IMR-90 (cell line): ENCODE data around the gene NTM. TPM values are rescaled to one million over a fixed set of nuclear protein-coding genes. Genes with fewer than 3 reads are reported as not detected.

Source experiments
- ATAC-seq: fragments of 200-7000 bp; cut with Tn5 transposase; 2 replicates; pipeline ENCODE4 v1.9.1; 2020; ENCODE audit warnings: low read depth, mild to moderate bottlenecking, moderate library complexity
- BruUV-seq: library from RNA; stranded (reverse); fragments of 400-500 nt; replicated peaks from 2 replicates; lab custom pipeline; 2021; lab: Mats Ljungman, UMichigan
- CTCF ChIA-PET: fragments of 300-600 bp; formaldehyde crosslinking; extraction: SDS; loops from one replicate; lab custom pipeline; 2021; ENCODE audit warnings: antibody characterized with exemption; lab: Yijun Ruan, JAX
- POLR2A ChIA-PET: fragments of 300-600 bp; sonication (Branson Sonifier 250); formaldehyde crosslinking; loops from one replicate; lab custom pipeline; 2022; ENCODE audit warnings: antibody characterized with exemption; ENCODE audit not compliant: unreplicated experiment; lab: Charles Lee
- DNase-seq: peaks from one replicate; pipeline ENCODE4 v3.0.0; 2013
- H2AFZ ChIP-seq: replicated peaks from 2 replicates; pipeline ENCODE3; 2013; ENCODE audit warnings: low read length, mild to moderate bottlenecking; ENCODE audit not compliant: poor library complexity
- H2AK5ac ChIP-seq: 2 replicates; pipeline ENCODE4 v1.6.1; 2013; ENCODE audit warnings: low read depth, low read length, inconsistent platforms
- H2AK9ac ChIP-seq: replicated peaks from 2 replicates; pipeline ENCODE3; 2013; ENCODE audit warnings: mild to moderate bottlenecking, low read depth, low read length, moderate library complexity; ENCODE audit not compliant: poor library complexity
- H2BK120ac ChIP-seq: 2 replicates; pipeline ENCODE4 v1.6.1; 2013; ENCODE audit warnings: low read depth, low read length, inconsistent platforms
- H2BK15ac ChIP-seq: 3 replicates; pipeline ENCODE4 v1.6.1; 2013; ENCODE audit warnings: low read depth, low read length, inconsistent platforms
- H2BK20ac ChIP-seq: 2 replicates; pipeline ENCODE4 v1.6.1; 2013; ENCODE audit warnings: low read depth, mild to moderate bottlenecking, inconsistent platforms, low read length, moderate library complexity
- H2BK5ac ChIP-seq: 2 replicates; pipeline ENCODE4 v1.6.1; 2013; ENCODE audit warnings: mild to moderate bottlenecking, low read depth, low read length, inconsistent platforms; ENCODE audit not compliant: poor library complexity, severe bottlenecking
- H3K14ac ChIP-seq: replicated peaks from 2 replicates; pipeline ENCODE4 v1.6.1; 2013; ENCODE audit warnings: low read depth, low read length, inconsistent platforms
- H3K18ac ChIP-seq: 2 replicates; pipeline ENCODE4 v1.6.1; 2013; ENCODE audit warnings: low read depth, low read length, control low read depth
- H3K23ac ChIP-seq: 2 replicates; pipeline ENCODE4 v1.6.1; 2013; ENCODE audit warnings: low read depth, low read length, inconsistent platforms
- H3K27ac ChIP-seq: 2 replicates; pipeline ENCODE4 v1.5.1; 2013; ENCODE audit warnings: mild to moderate bottlenecking, control low read depth, low read length; ENCODE audit not compliant: insufficient read depth
- H3K27me3 ChIP-seq: 2 replicates; pipeline ENCODE4 v1.6.1; 2013; ENCODE audit warnings: low read length; ENCODE audit not compliant: control insufficient read depth, insufficient read depth
- H3K36me3 ChIP-seq: 2 replicates; pipeline ENCODE4 v1.6.1; 2013; ENCODE audit warnings: low read length, mixed read lengths; ENCODE audit not compliant: control insufficient read depth, insufficient read depth
- H3K4ac ChIP-seq: 2 replicates; pipeline ENCODE4 v1.6.1; 2013; ENCODE audit warnings: low read depth, low read length, inconsistent platforms
- H3K4me1 ChIP-seq: 2 replicates; pipeline ENCODE4 v1.6.1; 2013; ENCODE audit warnings: low read length, mixed read lengths; ENCODE audit not compliant: control insufficient read depth, insufficient read depth
- H3K4me2 ChIP-seq: 2 replicates; pipeline ENCODE4 v1.6.1; 2013; ENCODE audit warnings: low read depth, mild to moderate bottlenecking, control low read depth, low read length, moderate library complexity
- H3K4me3 ChIP-seq: 2 replicates; pipeline ENCODE4 v1.5.1; 2013; ENCODE audit warnings: low read depth, mild to moderate bottlenecking, control low read depth, low read length, moderate library complexity; ENCODE audit not compliant: insufficient read depth
- H3K56ac ChIP-seq: 2 replicates; pipeline ENCODE4 v1.6.1; 2013; ENCODE audit warnings: low read length, inconsistent platforms; ENCODE audit not compliant: insufficient read depth; ENCODE audit errors: extremely low read depth
- H3K79me1 ChIP-seq, 2 experiments: 2 replicates each; pipeline ENCODE4 v1.6.1; 2013; ENCODE audit warnings: low read length in 2 of 2, inconsistent platforms in 1 of 2, low read depth in 1 of 2
- H3K9ac ChIP-seq: 2 replicates; pipeline ENCODE4 v1.6.1; 2013; ENCODE audit warnings: low read depth, low read length, control low read depth
- H3K9me1 ChIP-seq: 2 replicates; pipeline ENCODE4 v1.6.1; 2013; ENCODE audit warnings: low read length, inconsistent platforms; ENCODE audit not compliant: insufficient read depth
- H3K9me3 ChIP-seq: 2 replicates; pipeline ENCODE4 v1.6.1; 2013; ENCODE audit warnings: low read length; ENCODE audit not compliant: control insufficient read depth, insufficient read depth
- H4K20me1 ChIP-seq: 2 replicates; pipeline ENCODE4 v1.6.1; 2013; ENCODE audit warnings: low read length, inconsistent platforms; ENCODE audit not compliant: insufficient read depth
- H4K5ac ChIP-seq: 2 replicates; pipeline ENCODE4 v1.6.1; 2013; ENCODE audit warnings: mild to moderate bottlenecking, low read depth, low read length, control low read depth
- H4K8ac ChIP-seq, 2 experiments: 2 replicates each; pipeline ENCODE4 v1.6.1; 2013; ENCODE audit warnings: low read depth in 2 of 2, low read length in 2 of 2, control low read depth in 1 of 2, inconsistent platforms in 1 of 2
- H4K91ac ChIP-seq: 2 replicates; pipeline ENCODE4 v1.6.1; 2013; ENCODE audit warnings: low read depth, low read length, inconsistent platforms; ENCODE audit not compliant: insufficient read depth
- BHLHE40 ChIP-seq: fragments of 150-350 bp; IDR thresholded peaks from 2 replicates; pipeline ENCODE4 v1.6.1; 2016; ENCODE audit warnings: mild to moderate bottlenecking, low read depth, low read length
- CEBPB ChIP-seq: IDR thresholded peaks from 2 replicates; pipeline ENCODE4 v1.6.1; 2012; ENCODE audit warnings: low read depth, low read length, improper control_type of control experiment
- CHD1 ChIP-seq: IDR thresholded peaks from 2 replicates; pipeline ENCODE4 v1.6.1; 2012; ENCODE audit warnings: low read depth, low read length, improper control_type of control experiment
- CTCF ChIP-seq: conservative IDR thresholded peaks from 2 replicates; pipeline ENCODE4 v1.5.1; 2012; ENCODE audit warnings: mild to moderate bottlenecking, low read depth, low read length, improper control_type of control experiment
- FOS ChIP-seq: fragments of 150-350 bp; IDR thresholded peaks from 2 replicates; pipeline ENCODE4 v1.6.1; 2016; ENCODE audit warnings: low read depth, low read length
- MAFK ChIP-seq: IDR thresholded peaks from 2 replicates; pipeline ENCODE4 v1.6.1; 2012; ENCODE audit warnings: low read depth, low read length, improper control_type of control experiment
- MAZ ChIP-seq: IDR thresholded peaks from 2 replicates; pipeline ENCODE4 v1.6.1; 2012; ENCODE audit warnings: low read depth, mild to moderate bottlenecking, low read length, improper control_type of control experiment, moderate library complexity, borderline replicate concordance
- NFE2L2 ChIP-seq: fragments of 150-350 bp; IDR thresholded peaks from 2 replicates; pipeline ENCODE4 v1.6.1; 2016; ENCODE audit warnings: low read depth, mild to moderate bottlenecking, low read length
- POLR2A ChIP-seq: IDR thresholded peaks from 2 replicates; pipeline ENCODE4 v1.6.1; 2012; ENCODE audit warnings: mild to moderate bottlenecking, low read depth, low read length
- RAD21 ChIP-seq: IDR thresholded peaks from 2 replicates; pipeline ENCODE4 v1.6.1; 2012; ENCODE audit warnings: low read length, improper control_type of control experiment
- RCOR1 ChIP-seq: IDR thresholded peaks from 2 replicates; pipeline ENCODE4 v1.6.1; 2012; ENCODE audit warnings: mild to moderate bottlenecking, low read length, improper control_type of control experiment; ENCODE audit not compliant: insufficient replicate concordance
- USF2 ChIP-seq: fragments of 150-350 bp; IDR thresholded peaks from 2 replicates; pipeline ENCODE4 v1.6.1; 2017; ENCODE audit warnings: mild to moderate bottlenecking, antibody characterized with exemption, low read length, low read depth
- WGBS, 2 experiments: methylation state at CpG; one replicate each; pipeline versions ENCODE4 v1.1.5 to v1.1.7; 2013; ENCODE audit warnings: missing lambda C conversion rate in 2 of 2; ENCODE audit not compliant: insufficient read length in 1 of 2; ENCODE audit errors: extremely low coverage in 2 of 2; 5-methylcytosine and 5-hydroxymethylcytosine counted together
- dilution Hi-C: fragments of 300-500 bp; cut with HindIII; formaldehyde crosslinking; loops from one replicate; pipeline ENCODE4 v1.14.3; 2018; ENCODE audit warnings: low sequenced_read_pairs; ENCODE audit not compliant: unreplicated experiment
- in situ Hi-C: fragments of 300-500 bp; cut with MboI; formaldehyde crosslinking; loops from 3 replicates; pipeline ENCODE4 v1.14.3; 2019; ENCODE audit warnings: low sequenced_read_pairs, inconsistent platforms, mixed read lengths
- intact Hi-C: fragments of 100-400 bp; cut with micrococcal nuclease; formaldehyde crosslinking; loops from 2 replicates; pipeline ENCODE4 v1.10.0; 2022
- polyA plus RNA-seq, 3 experiments: library from polyadenylated mRNA; depleted of rRNA; stranded (reverse); fragments of >200 nt; gene quantifications; 2 replicates each; pipeline ENCODE4 v1.2.3, GENCODE V29; 2012; ENCODE audit warnings: low replicate concordance in 1 of 3
- total RNA-seq: library from RNA; depleted of rRNA; stranded (reverse); fragments of >200 nt; gene quantifications from 2 replicates; pipeline ENCODE4 v1.2.3, GENCODE V29; 2012

The NTM gene
- total and polyA plus RNA-seq, 2 of the 4 experiments (the other 2 are of a cell fraction): 19.5 to 25.5 TPM

GRCh38 chr11:131669401-131669780 is 299.0 kb downstream of the NTM start:
- Histone ChIP-seq H3K9ac (no peak overlapping the region), H3K4me1 (peaks cover 4% of the 10 kb centered on the region; the same call in 1 of the 2 replicates)
- 100% methylated on average over 1 of the region's 4 CpGs; no CpG with 5 or more reads in 1 of the 2 experiments for WGBS, 2 experiments

More at GRCh38 chr11:131669401-131669780, 299.0 kb downstream of the NTM start:
- Histone ChIP-seq H3K4ac (no peak overlapping the region), H2BK20ac (no peak overlapping the region), H4K5ac (no peak overlapping the region), H3K56ac (no peak overlapping the region), H3K79me1 (no peaks in the 10 kb centered on the region), H3K23ac (no peak overlapping the region), H3K4me3 (no peak overlapping the region), H3K27me3 (no peaks in the 10 kb centered on the region), H2AK5ac (no peak overlapping the region), H2BK5ac (no peak overlapping the region), H3K18ac (no peak overlapping the region), H2AK9ac (no peak overlapping the region), H3K36me3 (no peaks in the 10 kb centered on the region), H2BK120ac (no peak overlapping the region), H3K27ac (no peak overlapping the region), H2BK15ac (no peak overlapping the region), H3K9me1 (0 out of 2 replicates have a peak, but pooled peaks cover 3% of the 10 kb centered on the region), H3K9me3 (no peaks in the 10 kb centered on the region), H2AFZ (no peak overlapping the region), H3K14ac (no peak overlapping the region), H4K91ac (no peak overlapping the region), H4K8ac (no peak overlapping the region), H3K4me2 (no peak overlapping the region), H4K20me1 (no peaks in the 10 kb centered on the region)
- dilution Hi-C loops: no loop called here
- no peak for DNase-seq
- BruUV-seq: no TSS peak
- in situ Hi-C loops: no loop called here
- TF ChIP-seq NFE2L2 (no peak), MAFK (no peak), USF2 (no peak), POLR2A (no peak), CHD1 (no peak), RAD21 (no peak), RCOR1 (no peak), CTCF (no peak), BHLHE40 (no peak), MAZ (no peak), FOS (no peak), CEBPB (no peak)
- CTCF ChIA-PET: interaction anchor here (1.0 to 1.6 kb wide), 5 partner anchors 10 to 608 kb away, joined by 3 to 4 read pairs (median 4); no protein-coding TSS in a partner anchor
- intact Hi-C loops: no loop called here
- ATAC-seq: no peak
- POLR2A ChIA-PET: no interaction called here
